Smooth muscle cell (in vitro differentiated cells): ENCODE results near the gene MFSD12. TPM values are rescaled to one million over a fixed set of nuclear protein-coding genes. Genes with fewer than 3 reads are reported as not detected.

Source experiments
- DNase-seq: peaks from one replicate; lab custom pipeline; 2025; ENCODE audit not compliant: unreplicated experiment; lab: John Stamatoyannopoulos, UW
- H2AFZ ChIP-seq: fragments of 200-600 bp; sonication (generic); 2 replicates; pipeline ENCODE4 v1.6.0; 2016; ENCODE audit warnings: antibody characterized with exemption, low read depth, mild to moderate bottlenecking
- H3F3A ChIP-seq: fragments of 200-600 bp; sonication (generic); 2 replicates; pipeline ENCODE4 v1.6.0; 2017; ENCODE audit warnings: antibody characterized with exemption, low read depth
- H3K27ac ChIP-seq: fragments of 200-600 bp; sonication (generic); 2 replicates; pipeline ENCODE4 v1.5.1; 2016; ENCODE audit warnings: low read depth, mild to moderate bottlenecking
- H3K27me3 ChIP-seq: fragments of 200-600 bp; sonication (generic); 2 replicates; pipeline ENCODE4 v1.6.1; 2016; ENCODE audit warnings: low read depth, mild to moderate bottlenecking
- H3K36me3 ChIP-seq: fragments of 200-600 bp; sonication (generic); 2 replicates; pipeline ENCODE4 v1.5.1; 2016; ENCODE audit warnings: low read depth
- H3K4me1 ChIP-seq: fragments of 200-600 bp; sonication (generic); 2 replicates; pipeline ENCODE4 v1.5.1; 2016; ENCODE audit warnings: low read depth
- H3K4me2 ChIP-seq: fragments of 200-600 bp; sonication (generic); 2 replicates; pipeline ENCODE4 v1.6.0; 2016; ENCODE audit warnings: mild to moderate bottlenecking
- H3K4me3 ChIP-seq: fragments of 200-600 bp; sonication (generic); 2 replicates; pipeline ENCODE4 v1.5.1; 2016; ENCODE audit warnings: mild to moderate bottlenecking
- H3K79me2 ChIP-seq: fragments of 200-600 bp; sonication (generic); 2 replicates; pipeline ENCODE4 v1.6.0; 2016; ENCODE audit warnings: low read depth, mild to moderate bottlenecking
- H3K9ac ChIP-seq: fragments of 200-600 bp; sonication (generic); 2 replicates; pipeline ENCODE4 v1.6.0; 2016; ENCODE audit warnings: low read depth
- H3K9me3 ChIP-seq: fragments of 200-600 bp; sonication (generic); replicated peaks from 2 replicates; pipeline ENCODE4 v1.5.1; 2016; ENCODE audit warnings: low read depth
- H4K20me1 ChIP-seq: fragments of 200-600 bp; sonication (generic); 2 replicates; pipeline ENCODE4 v1.6.0; 2016; ENCODE audit warnings: low read depth
- WGBS: methylation state at CpG from one replicate; pipeline ENCODE4 v1.1.7; 2016; ENCODE audit warnings: low lambda C conversion rate; 5-methylcytosine and 5-hydroxymethylcytosine counted together
- polyA plus RNA-seq: library from polyadenylated mRNA; unstranded; fragments of >200 nt; fragmentation: Nextera tagmentation; extraction: Ambion mirVana; gene quantifications from 2 replicates; pipeline ENCODE4 v1.2.1, GENCODE V29; 2016
- total RNA-seq: library from RNA; depleted of rRNA; stranded (reverse); fragments of >200 nt; gene quantifications from 2 replicates; pipeline ENCODE4 v1.2.3, GENCODE V29; 2014
- TF ChIP-seq, protein P1 (sequence below): fragments of 200-600 bp; sonication (generic); IDR thresholded peaks from 2 replicates; pipeline ENCODE4 v1.5.1; 2017; ENCODE audit warnings: borderline replicate concordance, mild to moderate bottlenecking, antibody characterized with exemption; ENCODE audit not compliant: insufficient read depth, poor library complexity, severe bottlenecking

Gene MFSD12
- total and polyA plus RNA-seq, 2 experiments from 2014 or later, result 56.0 to 73.8 TPM

GRCh38 chr19:3603121-3603811, 45.9 kb upstream of the MFSD12 start:
- Histone ChIP-seq H3K36me3 (no peaks in the 10 kb centered on the region), H3K4me3 (no peak overlapping the region), H3K9ac (no peak overlapping the region), H3K79me2 (no peaks in the 10 kb centered on the region), H3K4me1 (peaks cover 8% of the 10 kb centered on the region), H3K27ac (no peak overlapping the region), H3K9me3 (no peaks in the 10 kb centered on the region), H3K4me2 (no peak overlapping the region), H3F3A (no peaks in the 10 kb centered on the region), H2AFZ (no peak overlapping the region), H4K20me1 (no peaks in the 10 kb centered on the region), H3K27me3 (no peaks in the 10 kb centered on the region)
- 66% methylated on average over 23 of the region's 23 CpGs for WGBS
- TF ChIP-seq, protein P1, sequence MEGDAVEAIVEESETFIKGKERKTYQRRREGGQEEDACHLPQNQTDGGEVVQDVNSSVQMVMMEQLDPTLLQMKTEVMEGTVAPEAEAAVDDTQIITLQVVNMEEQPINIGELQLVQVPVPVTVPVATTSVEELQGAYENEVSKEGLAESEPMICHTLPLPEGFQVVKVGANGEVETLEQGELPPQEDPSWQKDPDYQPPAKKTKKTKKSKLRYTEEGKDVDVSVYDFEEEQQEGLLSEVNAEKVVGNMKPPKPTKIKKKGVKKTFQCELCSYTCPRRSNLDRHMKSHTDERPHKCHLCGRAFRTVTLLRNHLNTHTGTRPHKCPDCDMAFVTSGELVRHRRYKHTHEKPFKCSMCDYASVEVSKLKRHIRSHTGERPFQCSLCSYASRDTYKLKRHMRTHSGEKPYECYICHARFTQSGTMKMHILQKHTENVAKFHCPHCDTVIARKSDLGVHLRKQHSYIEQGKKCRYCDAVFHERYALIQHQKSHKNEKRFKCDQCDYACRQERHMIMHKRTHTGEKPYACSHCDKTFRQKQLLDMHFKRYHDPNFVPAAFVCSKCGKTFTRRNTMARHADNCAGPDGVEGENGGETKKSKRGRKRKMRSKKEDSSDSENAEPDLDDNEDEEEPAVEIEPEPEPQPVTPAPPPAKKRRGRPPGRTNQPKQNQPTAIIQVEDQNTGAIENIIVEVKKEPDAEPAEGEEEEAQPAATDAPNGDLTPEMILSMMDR, result no peak
- DNase-seq, result no peak

GRCh38 chr19:3601021-3601420, 43.6 kb upstream of the MFSD12 start:
- no peak overlapping the region for H3K27ac ChIP-seq
- H3K9ac ChIP-seq, result no peak overlapping the region
- no peak for DNase-seq
- H3K4me2 ChIP-seq, result no peak overlapping the region
- no peaks in the 10 kb centered on the region for H3F3A ChIP-seq
- WGBS, result 96% methylated on average over 12 of the region's 12 CpGs
- H4K20me1 ChIP-seq, result no peaks in the 10 kb centered on the region
- no peaks in the 10 kb centered on the region for H3K36me3 ChIP-seq
- H3K27me3 ChIP-seq, result no peaks in the 10 kb centered on the region
- H3K9me3 ChIP-seq, result no peaks in the 10 kb centered on the region
- TF ChIP-seq, protein P1, result no peak
- H3K4me1 ChIP-seq, result no peaks in the 10 kb centered on the region
- no peak overlapping the region for H3K4me3 ChIP-seq
- H3K79me2 ChIP-seq, result no peaks in the 10 kb centered on the region
- H2AFZ ChIP-seq, result no peak overlapping the region

- Histone ChIP-seq H3K9me3 (no peaks in the 10 kb centered on the region), H2AFZ (no peak overlapping the region), H4K20me1 (no peaks in the 10 kb centered on the region), H3K9ac (no peak overlapping the region), H3K4me1 (no peaks in the 10 kb centered on the region), H3K4me3 (no peak overlapping the region), H3K4me2 (no peak overlapping the region), H3K79me2 (no peaks in the 10 kb centered on the region), H3F3A (no peaks in the 10 kb centered on the region), H3K27me3 (no peaks in the 10 kb centered on the region), H3K27ac (no peak overlapping the region), H3K36me3 (no peaks in the 10 kb centered on the region)
- TF ChIP-seq, protein P1, result peak; percentile 6
- 93% methylated on average over 23 of the region's 28 CpGs for WGBS
- DNase-seq, result no peak
Observed at GRCh38 chr19:3599776-3600187, 42.4 kb upstream of the MFSD12 start.

- Histone ChIP-seq H4K20me1 (no peaks in the 10 kb centered on the region), H3K36me3 (no peaks in the 10 kb centered on the region), H2AFZ (no peak overlapping the region), H3K4me2 (no peak overlapping the region), H3K4me1 (no peaks in the 10 kb centered on the region), H3K4me3 (no peak overlapping the region), H3K9me3 (no peaks in the 10 kb centered on the region), H3K79me2 (no peaks in the 10 kb centered on the region), H3K9ac (no peak overlapping the region), H3K27ac (no peak overlapping the region), H3K27me3 (no peaks in the 10 kb centered on the region), H3F3A (no peaks in the 10 kb centered on the region)
- TF ChIP-seq, protein P1, result no peak
- 90% methylated on average over 21 of the region's 34 CpGs for WGBS
- no peak for DNase-seq
Observed at GRCh38 chr19:3595521-3596061, 38.2 kb upstream of the MFSD12 start.
